OCI-LY3 (cell line): ENCODE results near the gene OR52E2.

Experiments used
- H2AFZ ChIP-seq: fragments of 200-600, 300-600 bp; shearing (Covaris generic); 2 replicates; pipeline ENCODE4 v1.6.0; 2014; ENCODE audit warnings: antibody characterized with exemption, low read depth, low read length
- H3K27ac ChIP-seq: fragments of 200-600, 300-600 bp; sonication (generic); 2 replicates; pipeline ENCODE4 v1.5.1; 2014; ENCODE audit warnings: mild to moderate bottlenecking, low read length, moderate library complexity, mixed read lengths
- H3K27me3 ChIP-seq: fragments of 200-600, 300-600 bp; sonication (generic); 2 replicates; pipeline ENCODE4 v1.6.1; 2014; ENCODE audit warnings: low read depth, low read length, mixed read lengths
- H3K36me3 ChIP-seq: fragments of 200-600, 300-600 bp; sonication (generic); replicated peaks from 2 replicates; pipeline ENCODE3; 2014; ENCODE audit warnings: low read depth, low read length, mixed read lengths
- H3K4me1 ChIP-seq: fragments of 300-600, 200-600 bp; sonication (generic); 2 replicates; pipeline ENCODE4 v1.6.1; 2014; ENCODE audit warnings: low read length, mixed read lengths
- H3K4me2 ChIP-seq: fragments of 200-600, 300-600 bp; sonication (generic); 2 replicates; pipeline ENCODE4 v1.6.1; 2014; ENCODE audit warnings: low read length, mixed read lengths
- H3K4me3 ChIP-seq: fragments of 300-600, 200-600 bp; sonication (generic); 2 replicates; pipeline ENCODE4 v1.5.1; 2014; ENCODE audit warnings: antibody characterized with exemption, mild to moderate bottlenecking, low read length, moderate library complexity
- H3K79me2 ChIP-seq: fragments of 300-600, 200-600 bp; shearing (Covaris generic); 2 replicates; pipeline ENCODE4 v1.6.1; 2014; ENCODE audit warnings: mild to moderate bottlenecking, low read length, mixed read lengths
- H3K9ac ChIP-seq: fragments of 300-600, 200-600 bp; shearing (Covaris generic); 2 replicates; pipeline ENCODE4 v1.6.0; 2014; ENCODE audit warnings: mild to moderate bottlenecking, low read length, moderate library complexity
- H3K9me3 ChIP-seq: fragments of 200-600, 300-600 bp; shearing (Covaris generic); 2 replicates; pipeline ENCODE4 v1.6.1; 2014; ENCODE audit warnings: low read length, mixed read lengths; ENCODE audit not compliant: insufficient read depth
- H4K20me1 ChIP-seq: fragments of 200-600, 300-600 bp; sonication (generic); 2 replicates; pipeline ENCODE4 v1.6.1; 2016; ENCODE audit warnings: low read length, mixed read lengths; ENCODE audit not compliant: insufficient read depth
- EZH2phosphoT487 ChIP-seq: fragments of 200-600 bp; shearing (Covaris generic); IDR thresholded peaks from 2 replicates; pipeline ENCODE4 v1.6.1; 2018; ENCODE audit warnings: antibody characterized with exemption, mixed run types, low read depth
- TF ChIP-seq, protein P1 (sequence below): fragments of 200-600, 300-600 bp; sonication (generic); IDR thresholded peaks from 2 replicates; pipeline ENCODE4 v1.5.1; 2014; ENCODE audit warnings: antibody characterized with exemption, low read length, low read depth

Gene OR52E2

DNA sequence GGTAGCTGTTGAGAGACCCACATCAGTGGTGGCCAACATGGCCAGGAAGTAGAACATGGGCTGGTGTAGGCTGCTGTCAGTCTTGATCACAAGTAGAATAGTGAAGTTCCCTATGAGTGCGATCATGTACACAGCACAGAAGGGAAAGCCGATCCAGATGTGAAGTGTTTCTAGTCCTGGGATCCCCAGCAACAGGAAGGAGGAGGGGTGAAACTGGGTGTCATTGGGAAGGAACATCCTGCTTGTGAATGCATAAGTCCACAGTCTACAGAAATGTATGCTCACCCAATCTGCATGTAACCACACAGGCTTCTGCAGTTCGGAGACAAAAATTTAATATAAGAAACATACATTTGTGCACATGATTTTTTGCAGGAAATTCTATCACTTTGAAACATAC lies at the start of gene OR52E2:
OR52E2 (minus strand) TSS at position 237 of the 400 bp plus-strand sequence; CDS start at position 237, 0 bp downstream.
- Histone ChIP-seq H3K27ac (no peak within 1 kb of the TSS), H3K36me3 (no peaks in the 10 kb centered on the region), H3K4me3 (no peak within 1 kb of the TSS), H3K4me1 (no peaks in the 10 kb centered on the region), H4K20me1 (no peaks in the 10 kb centered on the region), H3K79me2 (no peaks in the 10 kb centered on the region), H3K9me3 (no peaks in the 10 kb centered on the region), H3K9ac (no peak within 1 kb of the TSS), H3K4me2 (no peak within 1 kb of the TSS), H3K27me3 (no peaks in the 10 kb centered on the region), H2AFZ (no peak within 1 kb of the TSS)
- TF ChIP-seq, protein P1, sequence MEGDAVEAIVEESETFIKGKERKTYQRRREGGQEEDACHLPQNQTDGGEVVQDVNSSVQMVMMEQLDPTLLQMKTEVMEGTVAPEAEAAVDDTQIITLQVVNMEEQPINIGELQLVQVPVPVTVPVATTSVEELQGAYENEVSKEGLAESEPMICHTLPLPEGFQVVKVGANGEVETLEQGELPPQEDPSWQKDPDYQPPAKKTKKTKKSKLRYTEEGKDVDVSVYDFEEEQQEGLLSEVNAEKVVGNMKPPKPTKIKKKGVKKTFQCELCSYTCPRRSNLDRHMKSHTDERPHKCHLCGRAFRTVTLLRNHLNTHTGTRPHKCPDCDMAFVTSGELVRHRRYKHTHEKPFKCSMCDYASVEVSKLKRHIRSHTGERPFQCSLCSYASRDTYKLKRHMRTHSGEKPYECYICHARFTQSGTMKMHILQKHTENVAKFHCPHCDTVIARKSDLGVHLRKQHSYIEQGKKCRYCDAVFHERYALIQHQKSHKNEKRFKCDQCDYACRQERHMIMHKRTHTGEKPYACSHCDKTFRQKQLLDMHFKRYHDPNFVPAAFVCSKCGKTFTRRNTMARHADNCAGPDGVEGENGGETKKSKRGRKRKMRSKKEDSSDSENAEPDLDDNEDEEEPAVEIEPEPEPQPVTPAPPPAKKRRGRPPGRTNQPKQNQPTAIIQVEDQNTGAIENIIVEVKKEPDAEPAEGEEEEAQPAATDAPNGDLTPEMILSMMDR: no peak
- TF ChIP-seq EZH2phosphoT487: no peak

DNA sequence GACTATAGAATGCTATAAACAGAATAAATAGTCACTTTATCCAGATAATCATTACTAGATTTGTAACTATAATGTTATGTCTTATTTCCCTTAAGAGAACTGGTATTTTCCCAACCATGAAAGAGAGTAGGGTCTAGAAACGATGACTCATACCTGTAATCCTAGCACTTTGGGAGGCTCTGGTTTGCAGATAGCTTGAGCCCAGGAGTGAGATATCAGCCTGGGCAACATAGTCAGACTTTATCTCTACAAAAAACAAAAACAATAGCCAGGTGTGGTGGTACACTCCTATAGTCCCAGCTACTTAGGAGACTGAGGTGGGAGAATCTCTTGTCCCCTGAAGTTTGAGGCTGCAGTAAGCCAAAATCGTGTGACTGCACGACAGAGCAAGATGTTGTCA lies 47.9 kb upstream of the OR52E2 start:
- Histone ChIP-seq H3K4me1 (peaks cover 6% of the 10 kb centered on the region), H3K36me3 (no peaks in the 10 kb centered on the region), H4K20me1 (no peaks in the 10 kb centered on the region), H3K4me3 (no peak overlapping the region), H3K79me2 (no peaks in the 10 kb centered on the region), H3K9ac (no peak overlapping the region), H3K27ac (no peak overlapping the region), H3K27me3 (0 out of 2 replicates have a peak, but pooled peaks cover 3% of the 10 kb centered on the region), H3K4me2 (peak overlapping the region; percentile 12; the same call in 1 of the 2 replicates), H2AFZ (no peak overlapping the region), H3K9me3 (no peaks in the 10 kb centered on the region)
- TF ChIP-seq, protein P1: no peak
- no peak for TF ChIP-seq EZH2phosphoT487

DNA sequence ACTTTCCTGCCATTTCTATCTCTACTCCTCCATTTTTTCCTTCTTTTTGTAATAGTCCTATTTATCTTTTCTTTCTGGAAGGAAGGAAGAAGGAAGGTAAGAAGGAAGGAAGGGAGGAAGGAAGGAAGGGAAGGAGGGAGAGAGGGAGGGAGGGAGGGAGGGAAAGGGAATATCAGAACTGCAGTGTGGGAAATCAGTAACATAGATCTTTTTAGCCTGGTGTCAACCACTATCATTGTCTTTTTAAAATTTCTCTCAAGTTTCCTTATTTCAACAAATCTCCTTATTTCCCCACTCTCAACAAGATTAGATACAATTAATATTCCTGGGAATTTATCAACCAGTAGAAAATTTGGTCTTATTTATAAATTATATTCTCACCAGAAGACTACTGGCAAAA lies 43.6 kb upstream of the OR52E2 start:
- Histone ChIP-seq H3K9ac (no peak overlapping the region), H3K36me3 (no peaks in the 10 kb centered on the region), H3K4me2 (no peak overlapping the region), H3K4me3 (no peak overlapping the region), H3K4me1 (peaks cover 6% of the 10 kb centered on the region), H2AFZ (no peak overlapping the region), H3K27ac (no peak overlapping the region), H3K9me3 (no peaks in the 10 kb centered on the region), H4K20me1 (no peaks in the 10 kb centered on the region), H3K27me3 (0 out of 2 replicates have a peak, but pooled peaks cover 3% of the 10 kb centered on the region), H3K79me2 (no peaks in the 10 kb centered on the region)
- TF ChIP-seq, protein P1: no peak
- TF ChIP-seq EZH2phosphoT487: no peak

DNA sequence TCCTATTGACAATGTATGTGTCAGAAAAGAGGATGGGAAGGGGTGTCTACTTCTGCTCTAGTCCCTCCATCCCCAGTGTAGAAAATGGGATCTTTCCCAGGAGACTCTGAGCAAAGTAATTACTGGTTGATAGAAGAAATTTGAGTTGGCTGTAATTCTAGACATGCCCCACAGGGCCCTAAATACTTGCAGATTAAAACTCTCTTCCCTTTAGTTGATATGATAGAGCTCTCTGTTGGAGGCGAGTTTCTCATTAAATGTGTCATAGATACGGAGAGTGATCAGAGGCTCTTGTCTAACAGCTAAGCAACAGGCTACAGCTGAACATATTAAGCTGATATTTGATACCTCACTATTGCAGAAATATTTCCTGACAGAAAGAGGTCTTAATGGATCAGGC lies 42.8 kb upstream of the OR52E2 start:
- no peak overlapping the region for H2AFZ ChIP-seq
- peaks cover 3% of the 10 kb centered on the region for H3K4me1 ChIP-seq
- no peaks in the 10 kb centered on the region for H3K79me2 ChIP-seq
- no peak overlapping the region for H3K27ac ChIP-seq
- H3K27me3 ChIP-seq: 0 out of 2 replicates have a peak, but pooled peaks cover 3% of the 10 kb centered on the region
- no peaks in the 10 kb centered on the region for H4K20me1 ChIP-seq
- H3K9me3 ChIP-seq: no peaks in the 10 kb centered on the region
- no peaks in the 10 kb centered on the region for H3K36me3 ChIP-seq
- no peak overlapping the region for H3K4me2 ChIP-seq
- no peak for TF ChIP-seq EZH2phosphoT487
- TF ChIP-seq, protein P1: no peak
- H3K9ac ChIP-seq: no peak overlapping the region
- H3K4me3 ChIP-seq: no peak overlapping the region
